WERI-Rb-1 (cell line): ENCODE data around the gene ASB6.
"Not testable (repeated sequence)": the region's sequence is repeated elsewhere in the genome, so short reads cannot be mapped to it uniquely, and the experiment has no call there.

ENCODE experiments used
- DNase-seq: peaks from one replicate; pipeline ENCODE4 v3.0.0-alpha.2; 2020
- H3K27ac ChIP-seq: fragments of 250-450 bp; sonication (Bioruptor Pico); 2 replicates; pipeline ENCODE4 v1.5.1; 2020; ENCODE audit warnings: mild to moderate bottlenecking, moderate library complexity
- H3K27me3 ChIP-seq: fragments of 250-450 bp; sonication (Bioruptor Pico); 2 replicates; pipeline ENCODE4 v1.5.1; 2021; ENCODE audit warnings: mild to moderate bottlenecking, low read depth, moderate library complexity; ENCODE audit not compliant: insufficient read depth, severe bottlenecking
- H3K36me3 ChIP-seq: fragments of 250-450 bp; sonication (Bioruptor Pico); 2 replicates; pipeline ENCODE4 v1.5.1; 2020; ENCODE audit warnings: mild to moderate bottlenecking, moderate library complexity
- H3K4me3 ChIP-seq: 2 replicates; pipeline ENCODE4 v1.5.1; 2011; ENCODE audit warnings: low read depth, mild to moderate bottlenecking, control low read depth, low read length
- H3K9me3 ChIP-seq: fragments of 250-450 bp; sonication (Bioruptor Pico); 2 replicates; pipeline ENCODE4 v1.5.1; 2021; ENCODE audit warnings: mild to moderate bottlenecking, moderate library complexity; ENCODE audit not compliant: severe bottlenecking
- TF ChIP-seq, protein P1 (sequence below): IDR thresholded peaks from 2 replicates; pipeline ENCODE4 v1.5.1; 2011; ENCODE audit warnings: low read depth, mild to moderate bottlenecking, control low read depth, inconsistent platforms, low read length

ASB6 gene

DNA sequence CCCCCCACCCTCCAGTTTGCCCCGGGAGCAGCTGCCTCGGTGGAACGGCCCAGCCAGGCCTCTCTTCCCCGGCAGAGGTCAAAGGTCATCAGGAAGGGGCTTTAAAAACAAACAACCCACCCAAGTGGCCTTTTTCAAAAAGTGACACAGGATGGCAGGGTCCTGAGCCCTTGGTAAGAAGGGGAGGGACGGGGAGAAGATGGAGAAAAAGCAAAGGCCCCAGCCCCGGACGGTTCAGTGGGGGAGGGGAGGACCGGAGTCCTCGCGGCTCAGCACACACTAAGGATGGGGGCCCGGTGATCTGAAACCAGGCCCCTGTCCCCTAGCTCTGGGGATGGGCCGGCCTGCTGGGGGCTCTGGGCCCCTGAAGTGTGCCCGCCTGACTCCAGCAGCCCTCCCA, 24.6 kb upstream of the ASB6 start:
- Histone ChIP-seq H3K36me3 (no peaks in the 10 kb centered on the region), H3K27ac (no peak overlapping the region), H3K9me3 (no peaks in the 10 kb centered on the region), H3K4me3 (no peak overlapping the region), H3K27me3 (no peaks in the 10 kb centered on the region)
- TF ChIP-seq, protein P1, sequence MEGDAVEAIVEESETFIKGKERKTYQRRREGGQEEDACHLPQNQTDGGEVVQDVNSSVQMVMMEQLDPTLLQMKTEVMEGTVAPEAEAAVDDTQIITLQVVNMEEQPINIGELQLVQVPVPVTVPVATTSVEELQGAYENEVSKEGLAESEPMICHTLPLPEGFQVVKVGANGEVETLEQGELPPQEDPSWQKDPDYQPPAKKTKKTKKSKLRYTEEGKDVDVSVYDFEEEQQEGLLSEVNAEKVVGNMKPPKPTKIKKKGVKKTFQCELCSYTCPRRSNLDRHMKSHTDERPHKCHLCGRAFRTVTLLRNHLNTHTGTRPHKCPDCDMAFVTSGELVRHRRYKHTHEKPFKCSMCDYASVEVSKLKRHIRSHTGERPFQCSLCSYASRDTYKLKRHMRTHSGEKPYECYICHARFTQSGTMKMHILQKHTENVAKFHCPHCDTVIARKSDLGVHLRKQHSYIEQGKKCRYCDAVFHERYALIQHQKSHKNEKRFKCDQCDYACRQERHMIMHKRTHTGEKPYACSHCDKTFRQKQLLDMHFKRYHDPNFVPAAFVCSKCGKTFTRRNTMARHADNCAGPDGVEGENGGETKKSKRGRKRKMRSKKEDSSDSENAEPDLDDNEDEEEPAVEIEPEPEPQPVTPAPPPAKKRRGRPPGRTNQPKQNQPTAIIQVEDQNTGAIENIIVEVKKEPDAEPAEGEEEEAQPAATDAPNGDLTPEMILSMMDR = no peak
- DNase-seq = no peak

DNA sequence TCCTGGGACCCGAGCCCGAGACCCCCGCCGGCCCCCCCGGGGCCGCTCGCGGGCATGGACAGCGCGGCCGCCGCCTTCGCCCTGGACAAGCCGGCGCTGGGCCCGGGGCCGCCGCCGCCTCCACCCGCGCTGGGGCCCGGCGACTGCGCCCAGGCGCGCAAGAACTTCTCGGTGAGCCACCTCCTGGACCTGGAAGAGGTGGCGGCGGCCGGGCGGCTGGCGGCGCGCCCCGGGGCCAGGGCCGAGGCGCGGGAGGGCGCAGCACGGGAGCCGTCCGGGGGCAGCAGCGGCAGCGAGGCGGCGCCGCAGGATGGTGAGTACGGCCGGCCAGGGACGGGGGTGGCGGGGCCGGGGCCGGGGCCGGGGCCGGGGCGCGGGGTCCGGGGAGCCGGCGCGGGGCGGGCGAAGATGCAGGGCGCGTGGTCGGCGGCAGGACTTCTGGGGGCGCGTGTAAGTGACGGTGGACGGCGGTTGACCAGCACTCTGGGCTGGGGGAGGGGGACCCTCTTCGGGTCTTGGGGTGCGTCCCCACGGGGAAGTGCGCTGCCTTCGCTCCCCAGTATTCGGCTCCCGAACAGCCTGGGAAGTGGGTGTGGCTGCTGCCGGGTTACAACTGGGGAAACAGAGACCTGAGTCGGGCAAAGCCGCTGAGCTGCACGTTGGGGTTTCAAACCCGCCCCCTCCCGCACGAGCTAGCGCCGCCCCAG, 24.0 kb upstream of the ASB6 start:
- no peak for DNase-seq
- no peaks in the 10 kb centered on the region for H3K27me3 ChIP-seq
- no peak overlapping the region for H3K27ac ChIP-seq
- no peak overlapping the region for H3K4me3 ChIP-seq
- H3K9me3 ChIP-seq = no peaks in the 10 kb centered on the region
- no peaks in the 10 kb centered on the region for H3K36me3 ChIP-seq
- TF ChIP-seq, protein P1 = no peak

DNA sequence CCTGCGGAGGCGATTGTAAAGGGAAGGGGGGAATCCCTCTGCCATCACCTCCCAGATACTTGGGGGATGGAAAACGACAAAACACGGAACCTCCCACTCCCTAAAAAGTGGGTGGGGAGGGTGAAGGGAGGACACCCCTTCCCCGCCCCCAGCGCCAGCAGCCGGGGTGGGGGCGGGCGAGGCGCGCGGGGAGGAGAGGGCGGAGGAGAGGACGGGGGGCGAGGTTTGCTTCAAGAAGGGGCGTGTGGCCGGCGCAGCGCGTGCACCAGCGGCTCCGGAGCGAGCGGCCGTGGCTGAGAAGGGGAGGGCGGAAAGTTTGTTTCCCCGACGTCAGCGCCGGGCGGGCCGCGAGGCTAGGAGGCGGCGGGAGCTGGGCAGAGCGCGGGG, 23.4 kb upstream of the ASB6 start, which contains the start of gene PRRX2:
PRRX2 (plus strand) TSS at position 259 of the 387 bp plus-strand sequence. CDS start 221 bp downstream, outside the sequence.
- DNase-seq = no peak

DNA sequence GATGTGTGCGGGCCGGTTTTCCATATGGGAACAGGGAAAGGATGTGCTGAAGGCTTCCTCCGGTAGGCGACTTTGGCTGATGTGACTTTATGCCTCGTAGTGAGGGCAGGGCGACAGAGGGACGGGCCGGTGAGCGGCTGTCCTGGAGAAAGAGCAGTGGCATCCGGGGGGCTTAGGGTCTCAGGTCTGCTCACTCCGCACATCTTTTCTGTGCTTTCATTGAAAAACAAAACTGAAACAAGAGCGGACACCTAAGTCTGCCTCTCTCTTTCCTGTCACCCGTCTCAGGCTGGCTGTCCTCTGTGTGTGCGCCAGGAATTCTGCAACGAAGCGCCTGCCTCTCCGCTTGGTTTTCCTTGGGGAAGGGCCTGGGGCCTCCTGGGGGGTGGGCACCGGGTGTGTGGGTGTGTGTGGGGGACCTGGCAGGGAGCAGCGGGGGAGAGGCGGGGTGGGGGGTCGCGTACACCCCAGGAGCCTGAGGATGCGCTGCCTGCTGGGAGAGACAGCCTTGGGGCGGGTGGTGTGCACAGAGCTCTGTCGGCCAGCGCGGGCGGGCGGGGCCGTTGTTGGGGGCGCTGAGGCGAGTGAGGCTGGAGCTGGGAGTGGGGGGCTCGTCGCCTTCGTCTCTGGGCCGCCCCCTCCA, 22.9 kb upstream of the ASB6 start:
- Histone ChIP-seq H3K27ac (no peak overlapping the region), H3K36me3 (no peaks in the 10 kb centered on the region), H3K4me3 (no peak overlapping the region), H3K9me3 (peaks cover under 1% of the 10 kb centered on the region), H3K27me3 (no peaks in the 10 kb centered on the region)
- TF ChIP-seq, protein P1 = no peak
- DNase-seq = no peak

More for the DNA sequence above, 23.4 kb upstream of the ASB6 start, which contains the start of gene PRRX2:
- H3K4me3 ChIP-seq = no peak within 1 kb of the TSS
- no peaks in the 10 kb centered on the region for H3K9me3 ChIP-seq
- H3K27ac ChIP-seq = no peak within 1 kb of the TSS
- no peaks in the 10 kb centered on the region for H3K27me3 ChIP-seq
- H3K36me3 ChIP-seq = no peaks in the 10 kb centered on the region
- TF ChIP-seq, protein P1 = no peak

DNA sequence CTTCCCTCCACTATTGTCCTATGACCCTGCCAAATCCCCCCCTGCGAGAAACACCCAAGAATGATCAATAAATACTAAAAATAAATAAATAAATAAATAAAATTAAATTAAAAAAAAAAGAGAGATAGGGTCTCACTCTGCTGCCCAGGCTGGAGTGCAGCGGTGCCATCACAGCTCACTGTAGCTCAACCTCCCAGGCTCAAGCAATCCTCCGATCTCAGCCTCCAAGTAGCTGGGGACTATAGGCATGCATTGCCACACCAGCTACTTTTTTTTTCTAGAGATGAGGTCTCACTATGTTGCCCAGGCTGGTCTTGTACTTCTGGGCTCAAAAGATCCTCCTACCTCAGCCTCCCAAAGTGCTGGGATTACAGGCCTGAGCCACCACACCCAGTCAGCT, 20.3 kb upstream of the ASB6 start:
- not testable (repeated sequence) for H3K36me3 ChIP-seq, H3K27me3 ChIP-seq, H3K4me3 ChIP-seq, H3K9me3 ChIP-seq, DNase-seq, H3K27ac ChIP-seq

DNA sequence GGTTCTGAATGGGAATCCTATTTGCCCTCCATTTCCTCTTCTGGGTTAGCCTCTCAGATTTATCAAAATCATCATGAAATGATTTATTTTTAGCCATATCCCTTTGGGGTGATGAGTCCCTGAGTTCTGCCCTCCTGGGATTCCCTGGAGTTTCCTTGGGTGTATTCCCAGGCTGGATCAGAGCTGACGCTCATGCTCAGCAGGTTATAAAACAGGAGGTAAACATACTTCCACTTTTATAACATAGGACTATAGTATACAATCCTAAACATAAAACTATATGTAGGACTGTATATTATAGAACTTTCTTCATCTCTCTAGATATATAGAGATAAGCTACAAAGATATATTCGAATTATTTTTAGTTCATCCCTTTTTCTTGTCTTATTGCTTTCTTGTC, 19.1 kb upstream of the ASB6 start:
- Histone ChIP-seq H3K27me3 (no peaks in the 10 kb centered on the region), H3K9me3 (peaks cover 10% of the 10 kb centered on the region), H3K36me3 (no peaks in the 10 kb centered on the region), H3K4me3 (no peak overlapping the region), H3K27ac (no peak overlapping the region)
- DNase-seq = no peak
- TF ChIP-seq, protein P1 = no peak
